Measurements from ENCODE around the gene TENT5C. TPM values are rescaled to one million over a fixed set of nuclear protein-coding genes. Genes with fewer than 3 reads are reported as not detected.

The TENT5C gene
- total RNA-seq, 1 donor from 2014 or later, result 18.7 TPM

Other genes with a start within 250 kb of the TENT5C start
- gene MAN1A2, start 238.6 kb upstream of the TENT5C start, total RNA-seq, result 23.5 TPM

Measured in Right ventricle myocardium superior (tissue), 1 donor.